ENCODE results near the gene LRRC34. TPM values are rescaled to one million over a fixed set of nuclear protein-coding genes. Genes with fewer than 3 reads are reported as not detected.

LRRC34 gene
- total RNA-seq (2022) (not detected in 2 replicates), Bru-seq, nascent RNA (percentile 18 among the genes with signal in this experiment), BruChase-seq, experiment 1, labeled RNA remaining after a 2-hour chase (percentile 15 among the genes with signal in this experiment), BruChase-seq, experiment 2, labeled RNA remaining after a 6-hour chase (percentile 10 among the genes with signal in this experiment)
- long read RNA-seq, result 0 reads

- peak; percentile 44 to 51 for DNase-seq
- BruUV-seq (replicated peaks), result no TSS peak
- CTCF ChIA-PET, result no interaction called here
- Mint-ChIP-seq H3K27ac (ENCODE audit: unreplicated experiment) (no peak within 1 kb of the TSS), H3K36me3 (ENCODE audit: insufficient read depth, unreplicated experiment) (no peaks in the 10 kb centered on the region), H3K27me3 (ENCODE audit: insufficient read depth, unreplicated experiment) (peaks cover 4% of the 10 kb centered on the region), H3K9me3 (ENCODE audit: unreplicated experiment) (peaks cover 20% of the 10 kb centered on the region), H3K4me1 (ENCODE audit: low read depth, unreplicated experiment) (no peaks in the 10 kb centered on the region), H3K4me3 (ENCODE audit: unreplicated experiment) (peak within 1 kb of the TSS; percentile 60)
- POLR2A ChIA-PET, result no interaction called here
- intact Hi-C loops (cut with micrococcal nuclease; ENCODE audit: unreplicated experiment), result no loop called here
- H3K27me3 ChIP-seq (replicated peaks; ENCODE audit: control insufficient read depth, insufficient read depth, low read length), result no peaks in the 10 kb centered on the region
- no peaks in the 10 kb centered on the region for H3K36me3 ChIP-seq (ENCODE audit: control insufficient read depth, insufficient read depth, low read length)
- no peaks in the 10 kb centered on the region for H3K4me1 ChIP-seq
- TF ChIP-seq, protein P1, sequence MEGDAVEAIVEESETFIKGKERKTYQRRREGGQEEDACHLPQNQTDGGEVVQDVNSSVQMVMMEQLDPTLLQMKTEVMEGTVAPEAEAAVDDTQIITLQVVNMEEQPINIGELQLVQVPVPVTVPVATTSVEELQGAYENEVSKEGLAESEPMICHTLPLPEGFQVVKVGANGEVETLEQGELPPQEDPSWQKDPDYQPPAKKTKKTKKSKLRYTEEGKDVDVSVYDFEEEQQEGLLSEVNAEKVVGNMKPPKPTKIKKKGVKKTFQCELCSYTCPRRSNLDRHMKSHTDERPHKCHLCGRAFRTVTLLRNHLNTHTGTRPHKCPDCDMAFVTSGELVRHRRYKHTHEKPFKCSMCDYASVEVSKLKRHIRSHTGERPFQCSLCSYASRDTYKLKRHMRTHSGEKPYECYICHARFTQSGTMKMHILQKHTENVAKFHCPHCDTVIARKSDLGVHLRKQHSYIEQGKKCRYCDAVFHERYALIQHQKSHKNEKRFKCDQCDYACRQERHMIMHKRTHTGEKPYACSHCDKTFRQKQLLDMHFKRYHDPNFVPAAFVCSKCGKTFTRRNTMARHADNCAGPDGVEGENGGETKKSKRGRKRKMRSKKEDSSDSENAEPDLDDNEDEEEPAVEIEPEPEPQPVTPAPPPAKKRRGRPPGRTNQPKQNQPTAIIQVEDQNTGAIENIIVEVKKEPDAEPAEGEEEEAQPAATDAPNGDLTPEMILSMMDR (IDR thresholded peaks at IDR 0.05; ENCODE audit: insufficient read depth in 1 of 2, low read depth in 1 of 2, low read length in 1 of 2, severe bottlenecking in 1 of 2, unreplicated experiment in 1 of 2), result no peak
- H3K9me3 ChIP-seq, result peaks cover 9% of the 10 kb centered on the region
- peak within 1 kb of the TSS; percentile 33 for H3K4me3 ChIP-seq (ENCODE audit: low read depth, low read length)
Measured at GRCh38 chr3:169812332-169813235, at the start of gene LRRC34, which contains the start of gene LRRIQ4. Gene LRRC34 (minus strand): TSS chr3:169812904. CDS start chr3:169812548, 356 bp downstream. Gene LRRIQ4 (plus strand): TSS chr3:169812870. CDS start chr3:169821922, 9,052 bp downstream.

DNA sequence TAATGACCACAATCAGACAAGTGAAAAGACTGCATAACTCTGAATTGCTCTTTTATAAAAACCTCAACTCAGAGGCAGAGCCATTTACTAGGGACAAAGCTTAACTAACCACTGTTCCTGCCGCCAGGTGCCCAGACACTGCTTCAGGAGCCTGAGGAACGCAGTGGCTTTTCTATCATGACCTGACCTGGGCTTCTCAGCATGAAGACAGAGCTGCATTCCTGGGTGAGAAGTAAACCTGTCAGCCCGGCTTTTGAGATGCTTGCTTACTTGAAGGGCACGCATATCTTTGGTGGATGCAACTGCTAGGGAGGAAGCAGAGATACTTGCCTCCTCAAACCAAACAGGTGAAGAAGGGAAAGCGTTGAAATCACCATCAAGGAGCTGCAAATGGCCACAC is 49.2 kb upstream of the LRRC34 start:
- Mint-ChIP-seq H3K9me3 (ENCODE audit: unreplicated experiment) (no peaks in the 10 kb centered on the region), H3K27ac (ENCODE audit: unreplicated experiment) (no peak overlapping the region), H3K36me3 (ENCODE audit: insufficient read depth, unreplicated experiment) (no peaks in the 10 kb centered on the region), H3K4me3 (ENCODE audit: unreplicated experiment) (no peak overlapping the region), H3K4me1 (ENCODE audit: low read depth, unreplicated experiment) (no peaks in the 10 kb centered on the region), H3K27me3 (ENCODE audit: insufficient read depth, unreplicated experiment) (no peaks in the 10 kb centered on the region)
- Histone ChIP-seq H3K4me1 (no peaks in the 10 kb centered on the region), H3K36me3 (ENCODE audit: control insufficient read depth, insufficient read depth, low read length) (no peaks in the 10 kb centered on the region), H3K27me3 (replicated peaks; ENCODE audit: control insufficient read depth, insufficient read depth, low read length) (no peaks in the 10 kb centered on the region), H3K4me3 (ENCODE audit: low read depth, low read length) (no peak overlapping the region), H3K9me3 (no peaks in the 10 kb centered on the region)
- ChIA-PET POLR2A (no interaction called here), CTCF (interaction anchor here (1.2 kb wide), 1 partner anchor 255 kb away, joined by 3 read pairs; no protein-coding TSS in a partner anchor)
- no TSS peak for BruUV-seq (replicated peaks)
- DNase-seq, result peak in 1 of 2 experiments; percentile 38
- intact Hi-C loops (cut with micrococcal nuclease; ENCODE audit: unreplicated experiment), result no loop called here
- TF ChIP-seq, protein P1 (IDR thresholded peaks at IDR 0.05; ENCODE audit: insufficient read depth in 1 of 2, low read depth in 1 of 2, low read length in 1 of 2, severe bottlenecking in 1 of 2, unreplicated experiment in 1 of 2), result no peak

DNA sequence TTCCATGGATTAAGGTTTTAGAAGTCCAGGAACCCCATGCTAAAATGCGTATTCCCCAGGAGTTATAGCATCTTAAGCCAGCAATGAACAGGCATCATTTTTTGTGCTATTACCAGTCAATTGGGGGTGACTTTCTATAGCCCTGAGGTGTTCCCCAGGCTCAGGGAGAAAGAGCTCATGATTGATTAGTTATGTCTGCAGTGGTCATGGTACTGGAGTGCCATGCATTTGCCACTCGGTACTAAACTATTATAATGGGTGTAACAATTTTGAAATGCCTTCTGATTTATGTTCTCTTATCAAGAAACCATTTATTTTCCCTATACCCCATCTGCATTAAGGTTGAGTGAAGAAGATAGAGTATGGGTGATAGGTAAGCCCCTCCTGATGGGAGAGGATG is 45.1 kb upstream of the LRRC34 start:
- Mint-ChIP-seq H3K4me1 (ENCODE audit: low read depth, unreplicated experiment) (no peaks in the 10 kb centered on the region), H3K27me3 (ENCODE audit: insufficient read depth, unreplicated experiment) (no peaks in the 10 kb centered on the region), H3K27ac (ENCODE audit: unreplicated experiment) (no peak overlapping the region), H3K36me3 (ENCODE audit: insufficient read depth, unreplicated experiment) (no peaks in the 10 kb centered on the region), H3K9me3 (ENCODE audit: unreplicated experiment) (no peaks in the 10 kb centered on the region), H3K4me3 (ENCODE audit: unreplicated experiment) (no peak overlapping the region)
- no peaks in the 10 kb centered on the region for H3K27me3 ChIP-seq (replicated peaks; ENCODE audit: control insufficient read depth, insufficient read depth, low read length)
- BruUV-seq (replicated peaks), result no TSS peak
- no peaks in the 10 kb centered on the region for H3K36me3 ChIP-seq (ENCODE audit: control insufficient read depth, insufficient read depth, low read length)
- TF ChIP-seq, protein P1 (IDR thresholded peaks at IDR 0.05; ENCODE audit: insufficient read depth in 1 of 2, low read depth in 1 of 2, low read length in 1 of 2, severe bottlenecking in 1 of 2, unreplicated experiment in 1 of 2), result no peak
- DNase-seq, result no peak
- H3K9me3 ChIP-seq, result no peaks in the 10 kb centered on the region
- CTCF ChIA-PET, result no interaction called here
- intact Hi-C loops (cut with micrococcal nuclease; ENCODE audit: unreplicated experiment), result no loop called here
- POLR2A ChIA-PET, result no interaction called here
- no peaks in the 10 kb centered on the region for H3K4me1 ChIP-seq
- no peak overlapping the region for H3K4me3 ChIP-seq (ENCODE audit: low read depth, low read length)

All from Caco-2 (cell line).